Left ventricle myocardium superior (tissue), 1 donor: Measurements from ENCODE around the gene USP21. TPM values are rescaled to one million over a fixed set of nuclear protein-coding genes. Genes with fewer than 3 reads are reported as not detected.
"Not testable (repeated sequence)": the region's sequence is repeated elsewhere in the genome, so short reads cannot be mapped to it uniquely, and the experiment has no call there.

Source experiments
- ATAC-seq: fragments of 200-7000 bp; cut with Tn5 transposase; one replicate; pipeline ENCODE4 v1.9.1; 2020; ENCODE audit warnings: mild to moderate bottlenecking, moderate library complexity
- DNase-seq: peaks from one replicate; pipeline ENCODE4 v3.0.0-alpha.2; 2020
- intact Hi-C: fragments of 100-400 bp; cut with micrococcal nuclease; formaldehyde crosslinking; loops from one replicate; pipeline ENCODE4 v1.11.0; 2022
- long read RNA-seq: library from polyadenylated mRNA; unstranded; transcript quantifications from one replicate; pipeline ENCODE4 v2.0.0, GENCODE V29; 2021
- total RNA-seq: library from RNA; stranded (reverse); fragmentation: NEBNext Ultra II Directional; extraction: Animal tissue kit (Norgen Biotek cat#: 25700); gene quantifications from one replicate; pipeline ENCODE4 v1.2.1, GENCODE V29; 2021
- donor health status: DM: no; HTN: yes; CAD: no; lungs with severe emphysema.

Gene USP21, protein sequence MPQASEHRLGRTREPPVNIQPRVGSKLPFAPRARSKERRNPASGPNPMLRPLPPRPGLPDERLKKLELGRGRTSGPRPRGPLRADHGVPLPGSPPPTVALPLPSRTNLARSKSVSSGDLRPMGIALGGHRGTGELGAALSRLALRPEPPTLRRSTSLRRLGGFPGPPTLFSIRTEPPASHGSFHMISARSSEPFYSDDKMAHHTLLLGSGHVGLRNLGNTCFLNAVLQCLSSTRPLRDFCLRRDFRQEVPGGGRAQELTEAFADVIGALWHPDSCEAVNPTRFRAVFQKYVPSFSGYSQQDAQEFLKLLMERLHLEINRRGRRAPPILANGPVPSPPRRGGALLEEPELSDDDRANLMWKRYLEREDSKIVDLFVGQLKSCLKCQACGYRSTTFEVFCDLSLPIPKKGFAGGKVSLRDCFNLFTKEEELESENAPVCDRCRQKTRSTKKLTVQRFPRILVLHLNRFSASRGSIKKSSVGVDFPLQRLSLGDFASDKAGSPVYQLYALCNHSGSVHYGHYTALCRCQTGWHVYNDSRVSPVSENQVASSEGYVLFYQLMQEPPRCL
- total RNA-seq = 22.9 TPM
- long read RNA-seq, transcript USP21-201 (13 exons, 2,195 nt) = major isoform, 18 of 50 reads
- long read RNA-seq, partial matches to known transcripts = 7 of 50 reads
- long read RNA-seq, other reads (novel, unspliced or antisense) = 21 of 50 reads

- intact Hi-C loops = no loop called here
- ATAC-seq (peak; percentile 97), DNase-seq (peak; percentile 96)
These were observed at the start of gene USP21 for GRCh38 chr1:161159087-161159912. Gene USP21 (plus strand): TSS chr1:161159500. CDS start chr1:161160641, 1,141 bp downstream.

- intact Hi-C loops = no loop called here
- ATAC-seq = no peak
- no peak for DNase-seq
These were observed 48.2 kb upstream of the USP21 start for GRCh38 chr1:161111117-161111516.

- DNase-seq = no peak
- intact Hi-C loops = no loop called here
- no peak for ATAC-seq
These were observed 47.8 kb upstream of the USP21 start for GRCh38 chr1:161111527-161111926.

GRCh38 chr1:161113915-161114314, 45.4 kb upstream of the USP21 start:
- DNase-seq (no peak), ATAC-seq (no peak)
- intact Hi-C loops = no loop called here

- no peak for ATAC-seq
- DNase-seq = no peak
- intact Hi-C loops = no loop called here
These were observed 44.7 kb upstream of the USP21 start for GRCh38 chr1:161114556-161114955.

DNA sequence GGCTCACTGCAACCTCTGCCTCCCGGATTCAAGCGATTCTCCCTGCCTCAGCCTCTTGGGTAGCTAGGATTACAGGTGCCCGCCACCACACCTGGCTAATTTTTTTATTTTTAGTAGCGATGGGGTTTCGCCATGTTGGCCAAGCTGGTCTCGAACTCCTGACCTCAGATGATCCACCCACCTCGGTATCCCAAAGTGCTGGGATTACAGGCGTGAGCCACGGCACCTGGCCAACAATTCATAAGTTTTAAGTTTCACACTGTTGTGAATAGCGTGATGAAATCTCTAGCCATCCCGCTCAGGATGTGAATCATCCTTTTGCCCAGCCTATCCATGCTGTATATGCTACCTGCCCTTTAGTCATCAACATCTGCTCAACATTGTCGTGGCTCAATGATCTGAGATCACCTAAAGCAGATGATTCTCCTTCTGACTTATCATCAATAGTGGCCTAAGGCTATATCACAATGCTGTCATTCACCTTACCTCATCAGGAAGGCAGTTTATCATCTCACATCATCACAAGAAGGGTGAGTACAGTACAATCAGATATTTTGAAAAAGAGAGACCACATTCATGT, 44.1 kb upstream of the USP21 start:
- intact Hi-C loops = no loop called here
- DNase-seq (no peak), ATAC-seq (no peak)

GRCh38 chr1:161115961-161116360, 43.3 kb upstream of the USP21 start:
- intact Hi-C loops, DNase-seq, ATAC-seq: not testable (repeated sequence)

DNA sequence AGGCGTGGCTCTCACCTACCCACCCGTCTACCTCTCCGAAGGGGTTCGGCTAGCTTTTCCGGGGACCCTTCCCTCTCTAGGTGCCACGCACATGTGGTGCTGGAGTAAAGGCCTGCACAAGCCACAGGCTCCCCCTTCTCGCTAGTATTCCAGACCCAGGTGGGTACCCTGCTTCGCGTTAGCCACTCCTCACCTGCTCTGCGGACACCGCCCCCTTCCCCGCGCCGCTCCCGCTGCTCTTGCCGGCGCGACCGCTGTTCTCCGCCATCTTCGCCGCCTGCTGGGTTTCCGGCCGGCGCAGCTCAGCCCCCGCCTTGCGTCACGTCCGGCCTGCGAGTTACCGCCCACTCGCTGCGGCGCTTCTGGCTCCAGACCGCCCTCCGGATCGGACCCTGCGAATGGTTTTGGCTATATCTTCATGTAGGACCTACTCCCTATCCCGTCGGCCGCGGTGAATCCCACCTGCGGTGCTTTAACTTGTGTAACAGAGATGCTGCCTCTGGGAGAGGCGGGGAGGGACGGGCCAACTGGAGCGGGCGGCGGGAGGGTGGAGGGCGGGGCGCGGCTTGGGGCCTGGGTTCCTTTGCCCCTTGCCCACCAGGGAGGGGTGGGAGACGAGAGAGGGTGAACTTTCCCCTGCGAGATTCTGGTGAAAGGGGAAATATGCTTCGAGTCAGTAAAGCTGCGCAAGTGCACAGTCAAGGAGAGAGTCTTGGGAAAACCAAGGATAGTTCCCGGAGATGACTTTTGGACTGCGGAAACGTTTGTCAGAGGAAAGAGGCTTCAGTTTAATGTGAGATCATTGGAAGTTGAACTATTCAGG, 41.3 kb upstream of the USP21 start, which contains the start of the genes NIT1 and PFDN2:
Gene NIT1 (plus strand): TSS at position 347 of the 823 bp plus-strand sequence. CDS start 72 bp downstream, at position 419.
Gene PFDN2 (minus strand): TSS at position 279 of the 823 bp plus-strand sequence. CDS start 11 bp downstream, at position 268.
- ATAC-seq (peak; percentile 92), DNase-seq (peak; percentile 92)
- intact Hi-C loops = no loop called here

GRCh38 chr1:161119092-161119903, 40.0 kb upstream of the USP21 start:
- DNase-seq = peak; percentile 68
- intact Hi-C loops = no loop called here
- ATAC-seq = peak; percentile 39

GRCh38 chr1:161121042-161121650, 38.2 kb upstream of the USP21 start:
- ATAC-seq (no peak), DNase-seq (no peak)
- intact Hi-C loops = no loop called here

- DNase-seq (no peak), ATAC-seq (no peak)
- intact Hi-C loops = no loop called here
These were observed 37.5 kb upstream of the USP21 start for GRCh38 chr1:161121834-161122233.

DNA sequence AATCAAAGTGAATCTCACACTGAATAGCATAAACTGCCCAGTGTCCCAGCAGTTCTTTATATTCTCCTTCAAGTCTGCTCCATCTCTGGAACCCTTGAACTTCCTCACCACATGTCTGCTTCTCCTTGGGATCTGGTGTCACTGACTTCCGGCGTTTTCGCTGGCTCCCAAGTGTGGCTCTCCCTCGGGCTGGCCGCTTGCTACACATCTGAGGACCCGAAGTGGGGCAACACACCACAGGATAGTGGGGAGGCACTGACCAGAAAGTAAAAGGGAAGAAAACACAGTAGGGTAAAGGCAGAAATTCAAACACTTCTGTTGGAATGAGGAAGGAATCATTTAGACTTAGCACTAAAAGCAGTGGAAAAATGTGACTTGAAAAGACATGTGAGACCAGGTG, 36.3 kb upstream of the USP21 start:
- ATAC-seq (no peak), DNase-seq (no peak)
- intact Hi-C loops = no loop called here

GRCh38 chr1:161127649-161128048, 31.7 kb upstream of the USP21 start:
- ATAC-seq = no peak
- intact Hi-C loops = no loop called here

GRCh38 chr1:161128591-161129420, 30.5 kb upstream of the USP21 start:
- DNase-seq (no peak), ATAC-seq (no peak)
- intact Hi-C loops = no loop called here

More at GRCh38 chr1:161127649-161128048, 31.7 kb upstream of the USP21 start:
- no peak for DNase-seq

DNA sequence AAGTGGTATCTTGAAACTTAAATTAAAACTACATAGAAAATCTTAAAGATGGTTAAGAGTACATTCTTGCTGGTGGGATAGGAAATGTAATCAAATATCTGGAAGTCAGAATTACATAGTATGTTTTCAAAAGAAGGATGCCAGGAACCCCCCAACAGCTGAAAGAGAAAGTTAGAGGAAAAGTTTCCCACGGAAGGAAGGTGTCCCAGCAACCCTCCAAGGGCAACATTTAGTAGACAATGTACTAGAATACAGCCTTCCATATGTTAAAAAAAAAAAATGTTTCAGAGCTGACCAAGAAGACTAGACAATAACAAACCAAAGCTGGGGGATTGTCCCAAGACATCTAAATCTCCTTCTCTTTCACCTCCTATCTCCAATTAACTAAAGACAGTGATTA, 29.0 kb upstream of the USP21 start:
- ATAC-seq (no peak), DNase-seq (no peak)
- intact Hi-C loops = no loop called here
